ENCODE data around the gene MYO15B.

DNA sequence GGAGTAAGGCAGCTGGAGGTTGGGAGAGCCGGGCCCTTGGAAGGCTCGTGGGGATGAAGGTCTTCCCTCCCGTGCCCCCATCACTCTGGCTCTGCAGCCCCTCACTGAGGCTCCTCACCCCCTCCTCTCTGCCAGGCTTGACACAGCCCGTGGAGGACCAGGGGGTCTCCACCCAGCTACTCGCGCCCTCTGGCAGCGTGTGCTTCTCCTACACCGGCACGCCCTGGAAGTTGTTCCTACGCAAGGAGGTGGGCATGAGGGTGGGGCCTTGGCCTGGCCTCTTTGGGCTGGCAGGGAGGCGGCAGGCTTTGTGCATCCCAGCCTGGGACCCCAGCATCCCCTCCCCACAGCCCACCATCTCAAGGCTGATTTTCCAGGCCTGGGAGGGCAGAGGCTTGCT, 30.1 kb downstream of the MYO15B start:
- no peak for TF ChIP-seq POLR2A (IDR thresholded peaks at IDR 0.05)
- TF ChIP-seq, protein P1, sequence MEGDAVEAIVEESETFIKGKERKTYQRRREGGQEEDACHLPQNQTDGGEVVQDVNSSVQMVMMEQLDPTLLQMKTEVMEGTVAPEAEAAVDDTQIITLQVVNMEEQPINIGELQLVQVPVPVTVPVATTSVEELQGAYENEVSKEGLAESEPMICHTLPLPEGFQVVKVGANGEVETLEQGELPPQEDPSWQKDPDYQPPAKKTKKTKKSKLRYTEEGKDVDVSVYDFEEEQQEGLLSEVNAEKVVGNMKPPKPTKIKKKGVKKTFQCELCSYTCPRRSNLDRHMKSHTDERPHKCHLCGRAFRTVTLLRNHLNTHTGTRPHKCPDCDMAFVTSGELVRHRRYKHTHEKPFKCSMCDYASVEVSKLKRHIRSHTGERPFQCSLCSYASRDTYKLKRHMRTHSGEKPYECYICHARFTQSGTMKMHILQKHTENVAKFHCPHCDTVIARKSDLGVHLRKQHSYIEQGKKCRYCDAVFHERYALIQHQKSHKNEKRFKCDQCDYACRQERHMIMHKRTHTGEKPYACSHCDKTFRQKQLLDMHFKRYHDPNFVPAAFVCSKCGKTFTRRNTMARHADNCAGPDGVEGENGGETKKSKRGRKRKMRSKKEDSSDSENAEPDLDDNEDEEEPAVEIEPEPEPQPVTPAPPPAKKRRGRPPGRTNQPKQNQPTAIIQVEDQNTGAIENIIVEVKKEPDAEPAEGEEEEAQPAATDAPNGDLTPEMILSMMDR (IDR thresholded peaks at IDR 0.05) = no peak
